ENCODE data around the gene INO80D. TPM values are rescaled to one million over a fixed set of nuclear protein-coding genes. Genes with fewer than 3 reads are reported as not detected.

Gene INO80D
- total RNA-seq, 3 donors from 2014 or later (not counting 1 experiment from before 2014, with no cell fraction given), result 59.6 to 64.7 (median 63.9) TPM

DNA sequence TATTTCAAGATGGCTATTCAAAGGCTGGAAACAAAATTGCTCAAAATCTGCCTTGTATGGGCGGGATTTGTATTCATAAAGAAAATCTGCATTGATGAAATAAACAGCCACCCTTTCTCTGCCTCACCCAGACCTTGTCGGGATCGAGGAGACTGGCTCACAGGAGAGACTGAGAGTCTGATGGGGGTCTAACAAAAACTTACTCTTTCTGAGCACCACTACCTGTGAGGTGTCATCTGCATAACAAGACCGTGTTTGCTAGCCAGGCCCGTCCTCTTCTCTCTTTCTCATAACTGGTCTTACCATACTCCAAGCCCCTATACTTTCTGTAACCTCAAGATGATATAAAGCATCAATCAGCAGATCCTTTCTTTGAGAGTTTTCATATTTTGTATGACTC, 115.6 kb downstream of the INO80D start:
- Histone ChIP-seq H3K27ac (ENCODE audit: low read length) (no peak overlapping the region), H3K27me3 (ENCODE audit: control insufficient read depth, insufficient read depth, low read length) (no peaks in the 10 kb centered on the region), H3K4me1 (ENCODE audit: control insufficient read depth, insufficient read depth, low read length) (no peaks in the 10 kb centered on the region), H3K9me3 (ENCODE audit: control insufficient read depth, insufficient read depth, low read length) (no peaks in the 10 kb centered on the region), H3K4me3 (ENCODE audit: low read length) (no peak overlapping the region), H3K36me3 (ENCODE audit: control insufficient read depth, insufficient read depth, low read length) (no peaks in the 10 kb centered on the region)
- Mint-ChIP-seq H3K27ac (no peak overlapping the region), H3K9me3 (no peaks in the 10 kb centered on the region), H3K4me3 (no peak overlapping the region), H3K27me3 (ENCODE audit: low read depth in 2 of 2) (peaks cover 14 to 31% of the 10 kb centered on the region in 2 donors), H3K4me1 (no peaks in the 10 kb centered on the region), H3K36me3 (no peaks in the 10 kb centered on the region)
- intact Hi-C loops (cut with micrococcal nuclease), result loop anchor here (1.0 kb wide), 1 partner anchor 16 kb away; no protein-coding TSS in a partner anchor
- 69% methylated on average over 5 of the region's 5 CpGs for WGBS (ENCODE audit: insufficient coverage)
- no peak for ATAC-seq
- TF ChIP-seq, protein P1, sequence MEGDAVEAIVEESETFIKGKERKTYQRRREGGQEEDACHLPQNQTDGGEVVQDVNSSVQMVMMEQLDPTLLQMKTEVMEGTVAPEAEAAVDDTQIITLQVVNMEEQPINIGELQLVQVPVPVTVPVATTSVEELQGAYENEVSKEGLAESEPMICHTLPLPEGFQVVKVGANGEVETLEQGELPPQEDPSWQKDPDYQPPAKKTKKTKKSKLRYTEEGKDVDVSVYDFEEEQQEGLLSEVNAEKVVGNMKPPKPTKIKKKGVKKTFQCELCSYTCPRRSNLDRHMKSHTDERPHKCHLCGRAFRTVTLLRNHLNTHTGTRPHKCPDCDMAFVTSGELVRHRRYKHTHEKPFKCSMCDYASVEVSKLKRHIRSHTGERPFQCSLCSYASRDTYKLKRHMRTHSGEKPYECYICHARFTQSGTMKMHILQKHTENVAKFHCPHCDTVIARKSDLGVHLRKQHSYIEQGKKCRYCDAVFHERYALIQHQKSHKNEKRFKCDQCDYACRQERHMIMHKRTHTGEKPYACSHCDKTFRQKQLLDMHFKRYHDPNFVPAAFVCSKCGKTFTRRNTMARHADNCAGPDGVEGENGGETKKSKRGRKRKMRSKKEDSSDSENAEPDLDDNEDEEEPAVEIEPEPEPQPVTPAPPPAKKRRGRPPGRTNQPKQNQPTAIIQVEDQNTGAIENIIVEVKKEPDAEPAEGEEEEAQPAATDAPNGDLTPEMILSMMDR (IDR thresholded peaks at IDR 0.05), result no peak
- DNase-seq, result no peak

GRCh38 chr2:205969584-205969983, 116.4 kb downstream of the INO80D start:
- TF ChIP-seq, protein P1 (IDR thresholded peaks at IDR 0.05), result no peak
- Histone ChIP-seq H3K36me3 (ENCODE audit: control insufficient read depth, insufficient read depth, low read length) (no peaks in the 10 kb centered on the region), H3K27ac (ENCODE audit: low read length) (no peak overlapping the region), H3K4me1 (ENCODE audit: control insufficient read depth, insufficient read depth, low read length) (no peaks in the 10 kb centered on the region), H3K4me3 (ENCODE audit: low read length) (no peak overlapping the region), H3K27me3 (ENCODE audit: control insufficient read depth, insufficient read depth, low read length) (no peaks in the 10 kb centered on the region), H3K9me3 (ENCODE audit: control insufficient read depth, insufficient read depth, low read length) (no peaks in the 10 kb centered on the region)
- no peaks in the 10 kb centered on the region for H3K9me3 Mint-ChIP-seq
- intact Hi-C loops (cut with micrococcal nuclease), result no loop called here
- no peak overlapping the region for H3K27ac Mint-ChIP-seq
- H3K36me3 Mint-ChIP-seq, result no peaks in the 10 kb centered on the region
- no peak for ATAC-seq
- WGBS (ENCODE audit: insufficient coverage), result 87% methylated on average over 4 of the region's 4 CpGs
- no peaks in the 10 kb centered on the region for H3K4me1 Mint-ChIP-seq
- peaks cover 10 to 38% of the 10 kb centered on the region in 2 donors for H3K27me3 Mint-ChIP-seq (ENCODE audit: low read depth in 2 of 2)
- no peak for DNase-seq
- H3K4me3 Mint-ChIP-seq, result no peak overlapping the region

GRCh38 chr2:205967391-205968075, 118.4 kb downstream of the INO80D start:
- H3K27ac ChIP-seq (ENCODE audit: low read length), result no peak overlapping the region
- no peaks in the 10 kb centered on the region for H3K9me3 Mint-ChIP-seq
- peaks cover 16 to 59% of the 10 kb centered on the region in 2 donors for H3K27me3 Mint-ChIP-seq (ENCODE audit: low read depth in 2 of 2)
- TF ChIP-seq, protein P1 (IDR thresholded peaks at IDR 0.05), result no peak
- intact Hi-C loops (cut with micrococcal nuclease), result no loop called here
- no peaks in the 10 kb centered on the region for H3K4me1 ChIP-seq (ENCODE audit: control insufficient read depth, insufficient read depth, low read length)
- ATAC-seq (no peak), DNase-seq (no peak)
- H3K27ac Mint-ChIP-seq, result no peak overlapping the region
- H3K4me3 Mint-ChIP-seq, result no peak overlapping the region
- no peaks in the 10 kb centered on the region for H3K36me3 ChIP-seq (ENCODE audit: control insufficient read depth, insufficient read depth, low read length)
- no peaks in the 10 kb centered on the region for H3K4me1 Mint-ChIP-seq
- WGBS (ENCODE audit: insufficient coverage), result 72% methylated on average over 7 of the region's 7 CpGs
- no peaks in the 10 kb centered on the region for H3K36me3 Mint-ChIP-seq
- no peak overlapping the region for H3K4me3 ChIP-seq (ENCODE audit: low read length)
- no peaks in the 10 kb centered on the region for H3K9me3 ChIP-seq (ENCODE audit: control insufficient read depth, insufficient read depth, low read length)
- no peaks in the 10 kb centered on the region for H3K27me3 ChIP-seq (ENCODE audit: control insufficient read depth, insufficient read depth, low read length)

GRCh38 chr2:205965707-205966106, 120.3 kb downstream of the INO80D start:
- no peak overlapping the region for H3K27ac ChIP-seq (ENCODE audit: low read length)
- Mint-ChIP-seq H3K9me3 (no peaks in the 10 kb centered on the region), H3K36me3 (no peaks in the 10 kb centered on the region), H3K27ac (no peak overlapping the region), H3K27me3 (ENCODE audit: low read depth in 2 of 2) (peaks cover 17 to 67% of the 10 kb centered on the region in 2 donors), H3K4me3 (no peak overlapping the region), H3K4me1 (no peaks in the 10 kb centered on the region)
- intact Hi-C loops (cut with micrococcal nuclease), result no loop called here
- no peaks in the 10 kb centered on the region for H3K4me1 ChIP-seq (ENCODE audit: control insufficient read depth, insufficient read depth, low read length)
- no peak for ATAC-seq
- WGBS (ENCODE audit: insufficient coverage), result 96% methylated on average over 15 of the region's 15 CpGs
- TF ChIP-seq, protein P1 (IDR thresholded peaks at IDR 0.05), result no peak
- no peak overlapping the region for H3K4me3 ChIP-seq (ENCODE audit: low read length)
- H3K36me3 ChIP-seq (ENCODE audit: control insufficient read depth, insufficient read depth, low read length), result no peaks in the 10 kb centered on the region
- no peaks in the 10 kb centered on the region for H3K27me3 ChIP-seq (ENCODE audit: control insufficient read depth, insufficient read depth, low read length)
- no peaks in the 10 kb centered on the region for H3K9me3 ChIP-seq (ENCODE audit: control insufficient read depth, insufficient read depth, low read length)
- no peak for DNase-seq

All from natural killer cell (primary cell).